Adrenal gland (tissue), 12 donors: ENCODE measurements around the gene GTPBP1. TPM values are rescaled to one million over a fixed set of nuclear protein-coding genes. Genes with fewer than 3 reads are reported as not detected.

ENCODE experiments used
- DNase-seq, 7 donors: peaks; one replicate each; pipeline ENCODE4 v3.0.0-alpha.2; 2019 to 2020
- H3K27ac ChIP-seq, 5 donors: fragments of 200-600 bp; sonication (generic) in 4 of 5; 1 replicate in 3 of 5; 2 replicates in 2 of 5; pipeline versions ENCODE4 v1.5.1 to v1.8.0; 2016 to 2020; ENCODE audit warnings: mild to moderate bottlenecking in 1 of 5
- H3K27me3 ChIP-seq: fragments of 200-600 bp; 2 replicates; pipeline ENCODE4 v1.8.0; 2021
- H3K36me3 ChIP-seq, 2 donors: fragments of 200-600 bp; replicated peaks in 1 of 2; 1 replicate in 1 of 2; 2 replicates in 1 of 2; pipeline versions ENCODE4 v1.5.1 to v1.8.0; 2018 to 2022
- H3K4me1 ChIP-seq, 2 donors: fragments of 200-600 bp; replicated peaks in 1 of 2; 1 replicate in 1 of 2; 2 replicates in 1 of 2; pipeline versions ENCODE4 v1.5.1 to v1.8.0; 2018 to 2021
- H3K4me3 ChIP-seq, 4 donors: fragments of 200-600 bp; sonication (generic) in 3 of 4; one replicate each; pipeline ENCODE4 v1.5.1; 2016 to 2018
- H3K9me3 ChIP-seq, 3 donors: fragments of 200-600 bp; sonication (generic) in 1 of 3; replicated peaks in 1 of 3; 1 replicate in 2 of 3; 2 replicates in 1 of 3; pipeline versions ENCODE4 v1.5.1 to v1.8.0; 2016 to 2021
- CTCF ChIP-seq, 6 experiments: fragments of 450-650 bp in 4 of 6; fragments of 200-600 bp in 2 of 6; sonication (generic) in 1 of 6; IDR thresholded peaks; 1 replicate in 5 of 6; 2 replicates in 1 of 6; pipeline versions ENCODE4 v1.5.1 to v1.8.0; 2016 to 2021; ENCODE audit warnings: antibody characterized with exemption in 6 of 6, mild to moderate bottlenecking in 2 of 6, moderate library complexity in 1 of 6
- POLR2A ChIP-seq, 2 donors: fragments of 450-650 bp; IDR thresholded peaks; one replicate each; pipeline ENCODE4 v1.6.1; 2017; ENCODE audit warnings: antibody characterized with exemption in 2 of 2, mild to moderate bottlenecking in 2 of 2, moderate library complexity in 1 of 2
- WGBS, 4 donors: extraction: QIAGEN DNeasy Blood & Tissue Kit in 2 of 4; methylation state at CpG; one replicate each; pipeline versions ENCODE4 v1.1.5 to v1.1.7; 2013 to 2017; 5-methylcytosine and 5-hydroxymethylcytosine counted together
- intact Hi-C, 2 donors: fragments of 100-400 bp; cut with DNase I; formaldehyde crosslinking; loops; one replicate each; pipeline versions ENCODE4 v1.14.1 to v1.15.0; 2022 to 2023
- polyA plus RNA-seq, 3 donors: library from polyadenylated mRNA; stranded (reverse); fragments of 200-250 nt in 2 of 3; fragments of 350-450 nt in 1 of 3; fragmentation: Illumina TruSeq in 1 of 3; extraction: RNeasy Lipid Tissue Mini Kit (QIAGEN cat#74804) in 1 of 3; gene quantifications; one replicate each; pipeline ENCODE4 v1.2.3, GENCODE V29; 2013 to 2014
- total RNA-seq, 9 donors: library from RNA; depleted of rRNA in 4 of 9; stranded (reverse); fragments of >200 nt in 4 of 9; fragments of 120-200 nt in 1 of 9; fragmentation: NEBNext Ultra II Directional in 1 of 9; extraction: Animal tissue kit (Norgen Biotek cat#: 25700) in 1 of 9; gene quantifications; one replicate each; pipeline versions ENCODE4 v1.1.0 to v1.2.4, GENCODE V29; 2013 to 2023
- donor health status: healthy with polysubstance abuse.
- donor health status: Bipolar disorder and iron deficiency.
- donor health status: DM: yes; HTN: yes; CAD: no.
- donor health status: DM: no; HTN: no; CAD: no.
- donor health status: DM: no; HTN: no; CAD: no.
- donor health status: DM: yes; HTN: yes; CAD: no.

The GTPBP1 gene
- total and polyA plus RNA-seq, 12 donors: 14.0 to 56.9 (median 37.0) TPM

- intact Hi-C loops: no loop called here
- 74 to 90% (median 86%) methylated on average over 5 to 6 of the region's 6 CpGs for WGBS, 4 donors
- H3K9me3 ChIP-seq: no peaks in the 10 kb centered on the region
- peaks cover 0 to 72% of the 10 kb centered on the region in 2 donors for H3K36me3 ChIP-seq
- H3K4me1 ChIP-seq: peaks cover 18 to 34% of the 10 kb centered on the region in 2 donors
- peak overlapping the region in 2 of 5 donors; percentile 8 to 34 for H3K27ac ChIP-seq
- H3K27me3 ChIP-seq: no peaks in the 10 kb centered on the region
- no peak overlapping the region for H3K4me3 ChIP-seq
- TF ChIP-seq CTCF (IDR thresholded peaks at IDR 0.05) (no peak), POLR2A (IDR thresholded peaks at IDR 0.05) (no peak)
- peak in 1 of 7 donors; percentile 13 for DNase-seq
These were observed 26.0 kb downstream of the GTPBP1 start for GRCh38 chr22:38731703-38732161.

- peaks cover 18 to 34% of the 10 kb centered on the region in 2 donors for H3K4me1 ChIP-seq
- H3K36me3 ChIP-seq: peaks cover 0 to 72% of the 10 kb centered on the region in 2 donors
- 81 to 82% (median 81%) methylated on average over 12 to 13 of the region's 13 CpGs for WGBS, 4 donors
- intact Hi-C loops: no loop called here
- TF ChIP-seq CTCF (IDR thresholded peaks at IDR 0.05) (no peak), POLR2A (IDR thresholded peaks at IDR 0.05) (no peak)
- peak in 1 of 7 donors; percentile 17 for DNase-seq
- no peaks in the 10 kb centered on the region for H3K9me3 ChIP-seq
- no peaks in the 10 kb centered on the region for H3K27me3 ChIP-seq
- H3K4me3 ChIP-seq: no peak overlapping the region
- peak overlapping the region in 2 of 5 donors; percentile 34 to 83 for H3K27ac ChIP-seq
These were observed 26.6 kb downstream of the GTPBP1 start for GRCh38 chr22:38732251-38732815.

GRCh38 chr22:38733329-38733723, 27.6 kb downstream of the GTPBP1 start:
- intact Hi-C loops: no loop called here
- peaks cover 18 to 29% of the 10 kb centered on the region in 2 donors for H3K4me1 ChIP-seq
- no peak overlapping the region for H3K4me3 ChIP-seq
- no peaks in the 10 kb centered on the region for H3K9me3 ChIP-seq
- no peaks in the 10 kb centered on the region for H3K27me3 ChIP-seq
- WGBS, 4 donors: 12 to 42% (median 38%) methylated on average over 3 to 4 of the region's 4 CpGs
- H3K27ac ChIP-seq: peak overlapping the region in 4 of 5 donors; percentile 16 to 83 (median 77)
- DNase-seq: peak in 1 of 7 donors; percentile 51
- peaks cover 0 to 72% of the 10 kb centered on the region in 2 donors for H3K36me3 ChIP-seq
- peak; percentile 35 to 69 (median 54) for TF ChIP-seq CTCF (IDR thresholded peaks at IDR 0.05)
- TF ChIP-seq POLR2A (IDR thresholded peaks at IDR 0.05): no peak

- WGBS, 4 donors: 37 to 60% (median 41%) methylated on average over 2 to 8 of the region's 8 CpGs
These were observed 28.1 kb downstream of the GTPBP1 start for GRCh38 chr22:38733724-38734381.

More at GRCh38 chr22:38733724-38734381, 28.1 kb downstream of the GTPBP1 start:
- TF ChIP-seq POLR2A (IDR thresholded peaks at IDR 0.05) (no peak), CTCF (IDR thresholded peaks at IDR 0.05) (no peak)
- peaks cover 18 to 24% of the 10 kb centered on the region in 2 donors for H3K4me1 ChIP-seq
- H3K9me3 ChIP-seq: no peaks in the 10 kb centered on the region
- H3K4me3 ChIP-seq: no peak overlapping the region
- peak in 6 of 7 donors; percentile 71 to 80 (median 76) for DNase-seq
- peak overlapping the region in 4 of 5 donors; percentile 16 to 83 (median 77) for H3K27ac ChIP-seq
- H3K36me3 ChIP-seq: peaks cover 0 to 72% of the 10 kb centered on the region in 2 donors
- intact Hi-C loops: no loop called here
- H3K27me3 ChIP-seq: no peaks in the 10 kb centered on the region
